Endothelial cell of umbilical vein (primary cell): ENCODE results near the gene RHOBTB1. TPM values are rescaled to one million over a fixed set of nuclear protein-coding genes. Genes with fewer than 3 reads are reported as not detected.

ENCODE experiments used
- BruUV-seq: library from RNA; stranded (reverse); fragments of 400-500 nt; replicated peaks from 2 replicates; lab custom pipeline; 2021; lab: Mats Ljungman, UMichigan
- CTCF ChIA-PET: fragments of 300-600, 350-600 bp; sonication (Branson Sonifier 250); formaldehyde crosslinking; loops from one replicate; lab custom pipeline; 2021; ENCODE audit warnings: antibody characterized with exemption, inconsistent platforms; lab: Charles Lee
- POLR2A ChIA-PET: fragments of 300-600, 350-600 bp; sonication (Branson Sonifier 250); formaldehyde crosslinking; loops from one replicate; lab custom pipeline; 2021; ENCODE audit warnings: antibody characterized with exemption, inconsistent platforms; lab: Charles Lee
- DNase-seq: peaks from one replicate; pipeline ENCODE4 v3.0.0-alpha.2; 2011; ENCODE audit warnings: low read depth, low spot score
- FAIRE-seq: peaks from 2 replicates; lab custom pipeline; 2011; peaks lifted over from hg19 to GRCh38; lab: Jason Lieb, UNC
- H2AFZ ChIP-seq: 2 replicates; pipeline ENCODE4 v1.6.0; 2012; ENCODE audit warnings: low read depth, low read length, control low read depth, inconsistent platforms
- H3K27ac ChIP-seq: 2 replicates; pipeline ENCODE4 v1.5.1; 2011; ENCODE audit warnings: low read depth, mild to moderate bottlenecking, control low read depth, low read length, moderate library complexity; ENCODE audit not compliant: insufficient read depth
- H3K27me3 ChIP-seq, 2 experiments: 2 replicates each; pipeline versions ENCODE4 v1.6.0 to v1.6.1; 2011; ENCODE audit warnings: low read length in 2 of 2, mixed read lengths in 1 of 2; ENCODE audit not compliant: control insufficient read depth in 2 of 2, insufficient read depth in 2 of 2
- H3K36me3 ChIP-seq, 2 experiments: 2 replicates in 1 of 2; 3 replicates in 1 of 2; pipeline ENCODE4 v1.5.1; 2011; ENCODE audit warnings: low read length in 2 of 2, mild to moderate bottlenecking in 1 of 2, moderate library complexity in 1 of 2; ENCODE audit not compliant: control insufficient read depth in 2 of 2, insufficient read depth in 2 of 2; ENCODE audit errors: extremely low read depth in 1 of 2
- H3K4me1 ChIP-seq: 3 replicates; pipeline ENCODE4 v1.5.1; 2011; ENCODE audit warnings: mild to moderate bottlenecking, low read length; ENCODE audit not compliant: control insufficient read depth, insufficient read depth; ENCODE audit errors: extremely low read depth
- H3K4me2 ChIP-seq: 2 replicates; pipeline ENCODE4 v1.6.1; 2011; ENCODE audit warnings: low read length, control low read depth, mixed read lengths; ENCODE audit not compliant: insufficient read depth
- H3K4me3 ChIP-seq, 3 experiments: fragments of 200-600 bp in 1 of 3; sonication (generic), shearing (Covaris generic) in 1 of 3; replicated peaks in 1 of 3; 2 replicates each; pipeline ENCODE4 v1.5.1; 2011 to 2016; ENCODE audit warnings: control low read depth in 3 of 3, low read length in 3 of 3, mild to moderate bottlenecking in 2 of 3, inconsistent platforms in 1 of 3, low read depth in 1 of 3, moderate library complexity in 1 of 3; ENCODE audit not compliant: insufficient read depth in 1 of 3
- H3K79me2 ChIP-seq: 2 replicates; pipeline ENCODE4 v1.6.0; 2012; ENCODE audit warnings: low read length, inconsistent platforms; ENCODE audit not compliant: control insufficient read depth, insufficient read depth
- H3K9ac ChIP-seq: replicated peaks from 2 replicates; pipeline ENCODE3; 2011; ENCODE audit warnings: low read length, control low read depth; ENCODE audit not compliant: insufficient read depth; ENCODE audit errors: extremely low read depth
- H3K9me1 ChIP-seq: replicated peaks from 3 replicates; pipeline ENCODE4 v1.6.0; 2011; ENCODE audit warnings: mild to moderate bottlenecking, low read length; ENCODE audit not compliant: control insufficient read depth, insufficient read depth; ENCODE audit errors: extremely low read depth
- H3K9me3 ChIP-seq: replicated peaks from 2 replicates; pipeline ENCODE4 v1.5.1; 2012; ENCODE audit warnings: low read length, inconsistent platforms; ENCODE audit not compliant: control insufficient read depth, insufficient read depth
- H4K20me1 ChIP-seq: replicated peaks from 2 replicates; pipeline ENCODE3; 2011; ENCODE audit warnings: mild to moderate bottlenecking, low read length; ENCODE audit not compliant: control insufficient read depth, insufficient read depth; ENCODE audit errors: extremely low read depth
- EZH2 ChIP-seq: IDR thresholded peaks from 2 replicates; pipeline ENCODE4 v1.6.1; 2012; ENCODE audit warnings: borderline replicate concordance, low read depth, mild to moderate bottlenecking, moderate library complexity, low read length, inconsistent platforms; ENCODE audit not compliant: severe bottlenecking
- FOS ChIP-seq: IDR thresholded peaks from 2 replicates; pipeline ENCODE4 v1.6.1; 2011; ENCODE audit warnings: mild to moderate bottlenecking, low read length, moderate library complexity, borderline replicate concordance; ENCODE audit not compliant: insufficient read depth
- GATA2 ChIP-seq: IDR thresholded peaks from 2 replicates; pipeline ENCODE4 v1.7.0; 2011; ENCODE audit warnings: low read depth, mild to moderate bottlenecking, moderate library complexity, mixed read lengths, low read length; ENCODE audit not compliant: insufficient read length, insufficient read depth
- JUN ChIP-seq: IDR thresholded peaks from 2 replicates; pipeline ENCODE4 v1.6.1; 2011; ENCODE audit warnings: borderline replicate concordance, low read depth; ENCODE audit not compliant: insufficient read length, insufficient read depth
- MYC ChIP-seq: IDR thresholded peaks from one replicate; pipeline ENCODE4 v1.6.1; 2011; ENCODE audit warnings: mild to moderate bottlenecking, low read depth, low read length
- POLR2A ChIP-seq: IDR thresholded peaks from 2 replicates; pipeline ENCODE4 v1.6.1; 2012; ENCODE audit warnings: low read depth, mild to moderate bottlenecking, control low read depth, low read length
- POLR2AphosphoS5 ChIP-seq: IDR thresholded peaks from 2 replicates; pipeline ENCODE4 v1.6.1; 2012; ENCODE audit warnings: low read depth, mild to moderate bottlenecking, control low read depth, low read length, moderate library complexity; ENCODE audit not compliant: insufficient read depth
- dilution Hi-C: fragments of 300-500 bp; cut with MboI; formaldehyde crosslinking; loops from one replicate; pipeline ENCODE4 v1.15.0; 2019; ENCODE audit warnings: low sequenced_read_pairs; ENCODE audit not compliant: extremely low pct_ligation_motif_present
- intact Hi-C: fragments of 100-400 bp; cut with micrococcal nuclease; formaldehyde crosslinking; loops from one replicate; pipeline ENCODE4 v1.10.0; 2022
- polyA plus RNA-seq, 4 experiments: library from polyadenylated mRNA; depleted of rRNA in 3 of 4; stranded (reverse) in 3 of 4; unstranded in 1 of 4; fragments of >200 nt; gene quantifications; 2 replicates each; pipeline versions ENCODE4 v1.2.1 to v1.2.3, GENCODE V29; 2011 to 2012; ENCODE audit warnings: missing spikeins in 1 of 4
- total RNA-seq: library from RNA; stranded (reverse); gene quantifications from 2 replicates; pipeline ENCODE4 v1.2.3, GENCODE V29; 2021
- TF ChIP-seq, protein P1 (sequence below): IDR thresholded peaks from 2 replicates; pipeline ENCODE4 v1.6.1; 2011; ENCODE audit not compliant: insufficient read depth, insufficient read length
- TF ChIP-seq, protein P2 (sequence below), 2 donors: IDR thresholded peaks; 1 replicate in 1 of 2; 2 replicates in 1 of 2; pipeline ENCODE4 v1.5.1; 2011; ENCODE audit warnings: low read length in 2 of 2, mild to moderate bottlenecking in 2 of 2, moderate library complexity in 2 of 2, control low read depth in 1 of 2, inconsistent platforms in 1 of 2, low read depth in 1 of 2; ENCODE audit not compliant: insufficient read depth in 1 of 2; ENCODE audit errors: extremely low read depth in 1 of 2

RHOBTB1 gene
- total and polyA plus RNA-seq, 2 donors (not counting 3 experiments of a cell fraction or from before 2014, with no cell fraction given) = 21.2 to 31.0 TPM

GRCh38 chr10:60870416-60870728, 73.6 kb downstream of the RHOBTB1 start:
- Histone ChIP-seq H2AFZ (no peak overlapping the region), H3K9me3 (no peaks in the 10 kb centered on the region), H3K27ac (no peak overlapping the region), H3K9ac (no peak overlapping the region), H3K79me2 (no peaks in the 10 kb centered on the region), H3K4me2 (no peak overlapping the region), H4K20me1 (no peaks in the 10 kb centered on the region), H3K36me3 (peaks cover 2 to 9% of the 10 kb centered on the region in 2 experiments), H3K4me3 (no peak overlapping the region), H3K4me1 (no peaks in the 10 kb centered on the region), H3K9me1 (no peaks in the 10 kb centered on the region), H3K27me3 (no peaks in the 10 kb centered on the region)
- TF ChIP-seq POLR2AphosphoS5 (no peak), POLR2A (no peak), GATA2 (no peak), JUN (no peak), FOS (no peak), MYC (no peak), EZH2 (no peak)
- TF ChIP-seq, protein P1, sequence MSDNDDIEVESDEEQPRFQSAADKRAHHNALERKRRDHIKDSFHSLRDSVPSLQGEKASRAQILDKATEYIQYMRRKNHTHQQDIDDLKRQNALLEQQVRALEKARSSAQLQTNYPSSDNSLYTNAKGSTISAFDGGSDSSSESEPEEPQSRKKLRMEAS = no peak
- TF ChIP-seq, protein P2, sequence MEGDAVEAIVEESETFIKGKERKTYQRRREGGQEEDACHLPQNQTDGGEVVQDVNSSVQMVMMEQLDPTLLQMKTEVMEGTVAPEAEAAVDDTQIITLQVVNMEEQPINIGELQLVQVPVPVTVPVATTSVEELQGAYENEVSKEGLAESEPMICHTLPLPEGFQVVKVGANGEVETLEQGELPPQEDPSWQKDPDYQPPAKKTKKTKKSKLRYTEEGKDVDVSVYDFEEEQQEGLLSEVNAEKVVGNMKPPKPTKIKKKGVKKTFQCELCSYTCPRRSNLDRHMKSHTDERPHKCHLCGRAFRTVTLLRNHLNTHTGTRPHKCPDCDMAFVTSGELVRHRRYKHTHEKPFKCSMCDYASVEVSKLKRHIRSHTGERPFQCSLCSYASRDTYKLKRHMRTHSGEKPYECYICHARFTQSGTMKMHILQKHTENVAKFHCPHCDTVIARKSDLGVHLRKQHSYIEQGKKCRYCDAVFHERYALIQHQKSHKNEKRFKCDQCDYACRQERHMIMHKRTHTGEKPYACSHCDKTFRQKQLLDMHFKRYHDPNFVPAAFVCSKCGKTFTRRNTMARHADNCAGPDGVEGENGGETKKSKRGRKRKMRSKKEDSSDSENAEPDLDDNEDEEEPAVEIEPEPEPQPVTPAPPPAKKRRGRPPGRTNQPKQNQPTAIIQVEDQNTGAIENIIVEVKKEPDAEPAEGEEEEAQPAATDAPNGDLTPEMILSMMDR (IDR thresholded peaks at IDR 0.05; ENCODE audit: extremely low read depth in 1 of 2, insufficient read depth in 1 of 2, low read depth in 1 of 2, low read length in 2 of 2) = no peak
- ChIA-PET CTCF (interaction anchor here (2.1 kb wide), 1 partner anchor 94 kb away, joined by 8 read pairs; no protein-coding TSS in a partner anchor), POLR2A (no interaction called here)
- dilution Hi-C loops (no loop called here), intact Hi-C loops (no loop called here)
- no peak for DNase-seq
- no peak for FAIRE-seq
- BruUV-seq = no TSS peak
